ENCODE measurements around the gene SLC6A9. TPM values are rescaled to one million over a fixed set of nuclear protein-coding genes. Genes with fewer than 3 reads are reported as not detected.

The SLC6A9 gene
- total RNA-seq, 1 experiment from 2014 or later, result 12.8 TPM

- H3K27ac ChIP-seq (ENCODE audit: low read depth, low read length), result no peak overlapping the region
- ATAC-seq, result peak; percentile 20
- no peak for TF ChIP-seq JUND (IDR thresholded peaks at IDR 0.05)
- TF ChIP-seq CBX3 (IDR thresholded peaks at IDR 0.05; ENCODE audit: low read depth), result no peak
- TF ChIP-seq TCF7L2 (IDR thresholded peaks at IDR 0.05; ENCODE audit: borderline replicate concordance, extremely low read depth, insufficient read depth, insufficient read length), result no peak
- no peak for TF ChIP-seq CEBPB (IDR thresholded peaks at IDR 0.05; ENCODE audit: low read depth)
- no peak for TF ChIP-seq EGR1 (IDR thresholded peaks at IDR 0.05; ENCODE audit: low read depth)
- TF ChIP-seq POLR2A (IDR thresholded peaks at IDR 0.05; ENCODE audit: borderline replicate concordance, extremely low read depth, insufficient read depth, insufficient read length), result no peak
- TF ChIP-seq ZBTB33 (IDR thresholded peaks at IDR 0.05; ENCODE audit: extremely low read depth, insufficient replicate concordance, low read length), result no peak
- TF ChIP-seq ZNF274 (IDR thresholded peaks at IDR 0.05; ENCODE audit: low read depth, low read length), result no peak
- no peak for TF ChIP-seq SIN3A (IDR thresholded peaks at IDR 0.05; ENCODE audit: low read depth)
- no peak for TF ChIP-seq YY1 (IDR thresholded peaks at IDR 0.05; ENCODE audit: extremely low read depth, insufficient replicate concordance, low read depth, low read length)
- no peak for TF ChIP-seq ZFX (IDR thresholded peaks at IDR 0.05)
- no peak for TF ChIP-seq ELF1 (IDR thresholded peaks at IDR 0.05; ENCODE audit: borderline replicate concordance, low read depth)
- TF ChIP-seq FOSL1 (IDR thresholded peaks at IDR 0.05; ENCODE audit: low read depth), result no peak
- no peak for TF ChIP-seq REST (IDR thresholded peaks at IDR 0.05; ENCODE audit: low read depth)
- no peak for DNase-seq (ENCODE audit: low read depth, low spot score)
- ChIA-PET RAD21 (ENCODE audit: low non-redundant PET in 1 of 2, low total read pairs in 2 of 2, uncharacterized antibody in 2 of 2, unreplicated experiment in 2 of 2) (interaction anchor here (0.6 to 1.8 kb wide), 4 partner anchors 30 to 481 kb away, joined by 3 to 10 read pairs (median 4); no protein-coding TSS in a partner anchor), POLR2A (no interaction called here), CTCF (interaction anchor here (1.0 to 3.2 kb wide), 7 partner anchors 8 to 272 kb away, joined by 3 to 46 read pairs (median 7); no protein-coding TSS in a partner anchor)
- no peak overlapping the region for H3K4me3 ChIP-seq (replicated peaks in 1 of 2; ENCODE audit: low read depth in 1 of 2, low read length in 2 of 2)
- H3K4me2 ChIP-seq (ENCODE audit: low read length), result no peak overlapping the region
- H3K9ac ChIP-seq (ENCODE audit: low read length), result no peak overlapping the region
- peaks cover 18 to 20% of the 10 kb centered on the region in 2 experiments for H3K4me1 ChIP-seq (ENCODE audit: control insufficient read depth in 1 of 2, insufficient read depth in 2 of 2, low read length in 2 of 2)
- no peak overlapping the region for H2AFZ ChIP-seq (ENCODE audit: low read depth, low read length, poor library complexity, severe bottlenecking)
- H3K27me3 ChIP-seq (ENCODE audit: insufficient read depth, low read length), result no peaks in the 10 kb centered on the region
- H3K9me2 ChIP-seq (ENCODE audit: insufficient read depth), result no peaks in the 10 kb centered on the region
- no peaks in the 10 kb centered on the region for H3K36me3 ChIP-seq (ENCODE audit: control insufficient read depth in 1 of 2, insufficient read depth in 2 of 2, low read length in 2 of 2)
- no peaks in the 10 kb centered on the region for H4K20me1 ChIP-seq (ENCODE audit: insufficient read depth)
- no peaks in the 10 kb centered on the region for H3K9me3 ChIP-seq (ENCODE audit: control insufficient read depth in 1 of 2, insufficient read depth in 1 of 2, low read depth in 1 of 2, low read length in 2 of 2)
- intact Hi-C loops (cut with micrococcal nuclease), result loop anchor here (1.0 to 10.0 kb wide), 4 partner anchors 31 to 811 kb away; no protein-coding TSS in a partner anchor
- no TSS peak for BruUV-seq (replicated peaks)
- no peaks in the 10 kb centered on the region for H3K79me2 ChIP-seq (ENCODE audit: insufficient read depth, low read length)
Observed at GRCh38 chr1:44035726-44036408, 4.6 kb upstream of the SLC6A9 start.

Data from HCT116 (cell line).